IMR-90 (cell line): ENCODE results near the gene TMA7. TPM values are rescaled to one million over a fixed set of nuclear protein-coding genes. Genes with fewer than 3 reads are reported as not detected.

Source experiments
- ATAC-seq: fragments of 200-7000 bp; cut with Tn5 transposase; 2 replicates; pipeline ENCODE4 v1.9.1; 2020; ENCODE audit warnings: low read depth, mild to moderate bottlenecking, moderate library complexity
- BruUV-seq: library from RNA; stranded (reverse); fragments of 400-500 nt; replicated peaks from 2 replicates; lab custom pipeline; 2021; lab: Mats Ljungman, UMichigan
- CTCF ChIA-PET: fragments of 300-600 bp; formaldehyde crosslinking; extraction: SDS; loops from one replicate; lab custom pipeline; 2021; ENCODE audit warnings: antibody characterized with exemption; lab: Yijun Ruan, JAX
- POLR2A ChIA-PET: fragments of 300-600 bp; sonication (Branson Sonifier 250); formaldehyde crosslinking; loops from one replicate; lab custom pipeline; 2022; ENCODE audit warnings: antibody characterized with exemption; ENCODE audit not compliant: unreplicated experiment; lab: Charles Lee
- DNase-seq: peaks from one replicate; pipeline ENCODE4 v3.0.0; 2013
- H2AFZ ChIP-seq: replicated peaks from 2 replicates; pipeline ENCODE3; 2013; ENCODE audit warnings: low read length, mild to moderate bottlenecking; ENCODE audit not compliant: poor library complexity
- H2AK5ac ChIP-seq: 2 replicates; pipeline ENCODE4 v1.6.1; 2013; ENCODE audit warnings: low read depth, low read length, inconsistent platforms
- H2AK9ac ChIP-seq: replicated peaks from 2 replicates; pipeline ENCODE3; 2013; ENCODE audit warnings: mild to moderate bottlenecking, low read depth, low read length, moderate library complexity; ENCODE audit not compliant: poor library complexity
- H2BK120ac ChIP-seq: 2 replicates; pipeline ENCODE4 v1.6.1; 2013; ENCODE audit warnings: low read depth, low read length, inconsistent platforms
- H2BK15ac ChIP-seq: 3 replicates; pipeline ENCODE4 v1.6.1; 2013; ENCODE audit warnings: low read depth, low read length, inconsistent platforms
- H2BK20ac ChIP-seq: 2 replicates; pipeline ENCODE4 v1.6.1; 2013; ENCODE audit warnings: low read depth, mild to moderate bottlenecking, inconsistent platforms, low read length, moderate library complexity
- H2BK5ac ChIP-seq: 2 replicates; pipeline ENCODE4 v1.6.1; 2013; ENCODE audit warnings: mild to moderate bottlenecking, low read depth, low read length, inconsistent platforms; ENCODE audit not compliant: poor library complexity, severe bottlenecking
- H3K14ac ChIP-seq: replicated peaks from 2 replicates; pipeline ENCODE4 v1.6.1; 2013; ENCODE audit warnings: low read depth, low read length, inconsistent platforms
- H3K18ac ChIP-seq: 2 replicates; pipeline ENCODE4 v1.6.1; 2013; ENCODE audit warnings: low read depth, low read length, control low read depth
- H3K23ac ChIP-seq: 2 replicates; pipeline ENCODE4 v1.6.1; 2013; ENCODE audit warnings: low read depth, low read length, inconsistent platforms
- H3K27ac ChIP-seq: 2 replicates; pipeline ENCODE4 v1.5.1; 2013; ENCODE audit warnings: mild to moderate bottlenecking, control low read depth, low read length; ENCODE audit not compliant: insufficient read depth
- H3K27me3 ChIP-seq: 2 replicates; pipeline ENCODE4 v1.6.1; 2013; ENCODE audit warnings: low read length; ENCODE audit not compliant: control insufficient read depth, insufficient read depth
- H3K36me3 ChIP-seq: 2 replicates; pipeline ENCODE4 v1.6.1; 2013; ENCODE audit warnings: low read length, mixed read lengths; ENCODE audit not compliant: control insufficient read depth, insufficient read depth
- H3K4ac ChIP-seq: 2 replicates; pipeline ENCODE4 v1.6.1; 2013; ENCODE audit warnings: low read depth, low read length, inconsistent platforms
- H3K4me1 ChIP-seq: 2 replicates; pipeline ENCODE4 v1.6.1; 2013; ENCODE audit warnings: low read length, mixed read lengths; ENCODE audit not compliant: control insufficient read depth, insufficient read depth
- H3K4me2 ChIP-seq: 2 replicates; pipeline ENCODE4 v1.6.1; 2013; ENCODE audit warnings: low read depth, mild to moderate bottlenecking, control low read depth, low read length, moderate library complexity
- H3K4me3 ChIP-seq: 2 replicates; pipeline ENCODE4 v1.5.1; 2013; ENCODE audit warnings: low read depth, mild to moderate bottlenecking, control low read depth, low read length, moderate library complexity; ENCODE audit not compliant: insufficient read depth
- H3K56ac ChIP-seq: 2 replicates; pipeline ENCODE4 v1.6.1; 2013; ENCODE audit warnings: low read length, inconsistent platforms; ENCODE audit not compliant: insufficient read depth; ENCODE audit errors: extremely low read depth
- H3K79me1 ChIP-seq, 2 experiments: 2 replicates each; pipeline ENCODE4 v1.6.1; 2013; ENCODE audit warnings: low read length in 2 of 2, inconsistent platforms in 1 of 2, low read depth in 1 of 2
- H3K9ac ChIP-seq: 2 replicates; pipeline ENCODE4 v1.6.1; 2013; ENCODE audit warnings: low read depth, low read length, control low read depth
- H3K9me1 ChIP-seq: 2 replicates; pipeline ENCODE4 v1.6.1; 2013; ENCODE audit warnings: low read length, inconsistent platforms; ENCODE audit not compliant: insufficient read depth
- H3K9me3 ChIP-seq: 2 replicates; pipeline ENCODE4 v1.6.1; 2013; ENCODE audit warnings: low read length; ENCODE audit not compliant: control insufficient read depth, insufficient read depth
- H4K20me1 ChIP-seq: 2 replicates; pipeline ENCODE4 v1.6.1; 2013; ENCODE audit warnings: low read length, inconsistent platforms; ENCODE audit not compliant: insufficient read depth
- H4K5ac ChIP-seq: 2 replicates; pipeline ENCODE4 v1.6.1; 2013; ENCODE audit warnings: mild to moderate bottlenecking, low read depth, low read length, control low read depth
- H4K8ac ChIP-seq, 2 experiments: 2 replicates each; pipeline ENCODE4 v1.6.1; 2013; ENCODE audit warnings: low read depth in 2 of 2, low read length in 2 of 2, control low read depth in 1 of 2, inconsistent platforms in 1 of 2
- H4K91ac ChIP-seq: 2 replicates; pipeline ENCODE4 v1.6.1; 2013; ENCODE audit warnings: low read depth, low read length, inconsistent platforms; ENCODE audit not compliant: insufficient read depth
- BHLHE40 ChIP-seq: fragments of 150-350 bp; IDR thresholded peaks from 2 replicates; pipeline ENCODE4 v1.6.1; 2016; ENCODE audit warnings: mild to moderate bottlenecking, low read depth, low read length
- CEBPB ChIP-seq: IDR thresholded peaks from 2 replicates; pipeline ENCODE4 v1.6.1; 2012; ENCODE audit warnings: low read depth, low read length, improper control_type of control experiment
- CHD1 ChIP-seq: IDR thresholded peaks from 2 replicates; pipeline ENCODE4 v1.6.1; 2012; ENCODE audit warnings: low read depth, low read length, improper control_type of control experiment
- CTCF ChIP-seq: conservative IDR thresholded peaks from 2 replicates; pipeline ENCODE4 v1.5.1; 2012; ENCODE audit warnings: mild to moderate bottlenecking, low read depth, low read length, improper control_type of control experiment
- ELK1 ChIP-seq: fragments of 150-350 bp; IDR thresholded peaks from 2 replicates; pipeline ENCODE4 v1.6.1; 2016; ENCODE audit warnings: low read depth, mild to moderate bottlenecking, low read length, moderate library complexity, borderline replicate concordance
- FOS ChIP-seq: fragments of 150-350 bp; IDR thresholded peaks from 2 replicates; pipeline ENCODE4 v1.6.1; 2016; ENCODE audit warnings: low read depth, low read length
- MAFK ChIP-seq: IDR thresholded peaks from 2 replicates; pipeline ENCODE4 v1.6.1; 2012; ENCODE audit warnings: low read depth, low read length, improper control_type of control experiment
- MAZ ChIP-seq: IDR thresholded peaks from 2 replicates; pipeline ENCODE4 v1.6.1; 2012; ENCODE audit warnings: low read depth, mild to moderate bottlenecking, low read length, improper control_type of control experiment, moderate library complexity, borderline replicate concordance
- MXI1 ChIP-seq: IDR thresholded peaks from 2 replicates; pipeline ENCODE4 v1.6.1; 2012; ENCODE audit warnings: low read depth, mild to moderate bottlenecking, low read length, moderate library complexity, borderline replicate concordance
- NFE2L2 ChIP-seq: fragments of 150-350 bp; IDR thresholded peaks from 2 replicates; pipeline ENCODE4 v1.6.1; 2016; ENCODE audit warnings: low read depth, mild to moderate bottlenecking, low read length
- POLR2A ChIP-seq: IDR thresholded peaks from 2 replicates; pipeline ENCODE4 v1.6.1; 2012; ENCODE audit warnings: mild to moderate bottlenecking, low read depth, low read length
- RAD21 ChIP-seq: IDR thresholded peaks from 2 replicates; pipeline ENCODE4 v1.6.1; 2012; ENCODE audit warnings: low read length, improper control_type of control experiment
- RCOR1 ChIP-seq: IDR thresholded peaks from 2 replicates; pipeline ENCODE4 v1.6.1; 2012; ENCODE audit warnings: mild to moderate bottlenecking, low read length, improper control_type of control experiment; ENCODE audit not compliant: insufficient replicate concordance
- RFX5 ChIP-seq: IDR thresholded peaks from 2 replicates; pipeline ENCODE4 v1.8.0; 2012; ENCODE audit warnings: low read depth, mild to moderate bottlenecking, low read length, moderate library complexity
- SMC3 ChIP-seq: fragments of 150-350 bp; IDR thresholded peaks from 2 replicates; pipeline ENCODE4 v1.6.1; 2016; ENCODE audit warnings: low read depth, mild to moderate bottlenecking, antibody characterized with exemption, low read length, moderate library complexity
- USF2 ChIP-seq: fragments of 150-350 bp; IDR thresholded peaks from 2 replicates; pipeline ENCODE4 v1.6.1; 2017; ENCODE audit warnings: mild to moderate bottlenecking, antibody characterized with exemption, low read length, low read depth
- WGBS, 2 experiments: methylation state at CpG; one replicate each; pipeline versions ENCODE4 v1.1.5 to v1.1.7; 2013; ENCODE audit warnings: missing lambda C conversion rate in 2 of 2; ENCODE audit not compliant: insufficient read length in 1 of 2; ENCODE audit errors: extremely low coverage in 2 of 2; 5-methylcytosine and 5-hydroxymethylcytosine counted together
- dilution Hi-C: fragments of 300-500 bp; cut with HindIII; formaldehyde crosslinking; loops from one replicate; pipeline ENCODE4 v1.14.3; 2018; ENCODE audit warnings: low sequenced_read_pairs; ENCODE audit not compliant: unreplicated experiment
- in situ Hi-C: fragments of 300-500 bp; cut with MboI; formaldehyde crosslinking; loops from 3 replicates; pipeline ENCODE4 v1.14.3; 2019; ENCODE audit warnings: low sequenced_read_pairs, inconsistent platforms, mixed read lengths
- intact Hi-C: fragments of 100-400 bp; cut with micrococcal nuclease; formaldehyde crosslinking; loops from 2 replicates; pipeline ENCODE4 v1.10.0; 2022
- polyA plus RNA-seq, 3 experiments: library from polyadenylated mRNA; depleted of rRNA; stranded (reverse); fragments of >200 nt; gene quantifications; 2 replicates each; pipeline ENCODE4 v1.2.3, GENCODE V29; 2012; ENCODE audit warnings: low replicate concordance in 1 of 3
- total RNA-seq: library from RNA; depleted of rRNA; stranded (reverse); fragments of >200 nt; gene quantifications from 2 replicates; pipeline ENCODE4 v1.2.3, GENCODE V29; 2012

The TMA7 gene
- total and polyA plus RNA-seq, 2 of the 4 experiments (the other 2 are of a cell fraction) = 81.9 to 240 TPM

- dilution Hi-C loops (no loop called here), in situ Hi-C loops (no loop called here), intact Hi-C loops (no loop called here)
- H2BK120ac ChIP-seq = no peak overlapping the region
- H3K9me1 ChIP-seq = no peaks in the 10 kb centered on the region
- no peak overlapping the region for H3K27ac ChIP-seq
- no peak for TF ChIP-seq RFX5
- no peak for TF ChIP-seq CTCF
- no peak for TF ChIP-seq POLR2A
- no peak for TF ChIP-seq MXI1
- no peak for TF ChIP-seq ELK1
- TF ChIP-seq MAFK = no peak
- no peak for TF ChIP-seq USF2
- no peak for TF ChIP-seq MAZ
- no peak for TF ChIP-seq CHD1
- no peak for TF ChIP-seq NFE2L2
- TF ChIP-seq RAD21 = no peak
- TF ChIP-seq RCOR1 = no peak
- no peak for TF ChIP-seq CEBPB
- TF ChIP-seq FOS = no peak
- TF ChIP-seq BHLHE40 = no peak
- TF ChIP-seq SMC3 = no peak
- 94% methylated on average over 8 of the region's 9 CpGs; no CpG with 5 or more reads in 1 of the 2 experiments for WGBS, 2 experiments
- CTCF ChIA-PET = interaction anchor here (1.3 kb wide), 1 partner anchor 17 kb away, joined by 4 read pairs; no protein-coding TSS in a partner anchor
- no peak overlapping the region for H4K5ac ChIP-seq
- no TSS peak for BruUV-seq
- POLR2A ChIA-PET = no interaction called here
- no peak overlapping the region for H3K9ac ChIP-seq
- no peak overlapping the region for H2BK20ac ChIP-seq
- H3K14ac ChIP-seq = no peak overlapping the region
- H3K56ac ChIP-seq = no peak overlapping the region
- no peak overlapping the region for H3K4ac ChIP-seq
- H3K27me3 ChIP-seq = no peaks in the 10 kb centered on the region
- DNase-seq = no peak
- H3K9me3 ChIP-seq = no peaks in the 10 kb centered on the region
- H2AFZ ChIP-seq = no peak overlapping the region
- no peak overlapping the region for H2BK5ac ChIP-seq
- H2BK15ac ChIP-seq = no peak overlapping the region
- no peak overlapping the region for H3K18ac ChIP-seq
- H2AK9ac ChIP-seq = no peak overlapping the region
- H4K91ac ChIP-seq = no peak overlapping the region
- no peak overlapping the region for H4K8ac ChIP-seq
- H3K4me3 ChIP-seq = no peak overlapping the region
- ATAC-seq = no peak
- no peak overlapping the region for H3K4me2 ChIP-seq
- no peak overlapping the region for H2AK5ac ChIP-seq
- H3K4me1 ChIP-seq = no peaks in the 10 kb centered on the region
- H3K36me3 ChIP-seq = peaks cover 44% of the 10 kb centered on the region
- no peak overlapping the region for H3K23ac ChIP-seq
- peaks cover 1% of the 10 kb centered on the region; the same call in 1 of the 2 replicates for H4K20me1 ChIP-seq
- peaks cover 4 to 19% of the 10 kb centered on the region in 2 experiments; a peak in 3 of 4 replicates for H3K79me1 ChIP-seq
Observed at GRCh38 chr3:48419149-48419548, 20.9 kb upstream of the TMA7 start.
